ENCODE measurements around the gene KLHL14. TPM values are rescaled to one million over a fixed set of nuclear protein-coding genes. Genes with fewer than 3 reads are reported as not detected.
A peak's percentile ranks its signal among the peaks of the same experiment; 100 is the strongest.

Gene KLHL14
- total RNA-seq, 1 donor from 2014 or later = 0.98 TPM

DNA sequence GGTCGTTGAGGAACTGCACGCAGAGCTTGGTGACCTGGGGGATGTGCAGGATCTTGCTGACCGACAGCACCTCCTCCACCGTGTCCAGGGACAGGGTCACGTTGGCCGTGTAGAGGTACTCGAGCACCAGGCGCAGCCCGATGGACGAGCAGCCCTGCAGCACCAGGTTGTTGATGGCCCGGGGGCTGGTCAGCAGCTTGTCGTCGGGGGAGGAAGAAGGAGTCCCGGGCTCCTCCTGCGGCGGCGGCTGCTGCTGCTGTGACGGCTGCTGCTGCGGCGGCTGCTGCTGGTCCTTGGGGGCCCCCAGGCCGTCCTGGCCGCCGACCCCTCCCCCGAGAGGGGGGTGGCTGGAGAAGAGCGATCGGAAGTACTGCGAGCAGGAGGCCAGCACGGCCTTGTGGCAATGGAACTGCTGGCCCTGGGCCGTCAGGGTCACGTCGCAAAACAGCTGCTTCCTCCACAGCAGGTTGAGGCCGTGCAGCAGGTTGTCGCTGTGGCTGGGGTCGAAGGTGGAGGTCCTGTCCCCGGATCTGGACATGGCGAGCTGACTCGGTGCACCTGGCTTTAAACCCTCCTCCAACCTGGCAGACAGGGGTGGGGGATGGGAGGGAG is 2.7 kb downstream of the KLHL14 start:
- Histone ChIP-seq H3K27me3 (no peaks in the 10 kb centered on the region), H3K4me3 (peak overlapping the region; percentile 51 to 63), H3K9me3 (no peaks in the 10 kb centered on the region), H3K36me3 (no peaks in the 10 kb centered on the region), H3K27ac (no peak overlapping the region), H3K4me1 (peaks cover 22% of the 10 kb centered on the region)
- no peak for DNase-seq (ENCODE audit: extremely low spot score in 2 of 2)
- no peak for TF ChIP-seq POLR2A (IDR thresholded peaks at IDR 0.05)
- peak in 1 of 2 donors; percentile 27 for TF ChIP-seq POLR2AphosphoS5 (IDR thresholded peaks at IDR 0.05; ENCODE audit: insufficient read depth in 1 of 2, low read depth in 1 of 2)
- intact Hi-C loops (cut with DNase I) = no loop called here

DNA sequence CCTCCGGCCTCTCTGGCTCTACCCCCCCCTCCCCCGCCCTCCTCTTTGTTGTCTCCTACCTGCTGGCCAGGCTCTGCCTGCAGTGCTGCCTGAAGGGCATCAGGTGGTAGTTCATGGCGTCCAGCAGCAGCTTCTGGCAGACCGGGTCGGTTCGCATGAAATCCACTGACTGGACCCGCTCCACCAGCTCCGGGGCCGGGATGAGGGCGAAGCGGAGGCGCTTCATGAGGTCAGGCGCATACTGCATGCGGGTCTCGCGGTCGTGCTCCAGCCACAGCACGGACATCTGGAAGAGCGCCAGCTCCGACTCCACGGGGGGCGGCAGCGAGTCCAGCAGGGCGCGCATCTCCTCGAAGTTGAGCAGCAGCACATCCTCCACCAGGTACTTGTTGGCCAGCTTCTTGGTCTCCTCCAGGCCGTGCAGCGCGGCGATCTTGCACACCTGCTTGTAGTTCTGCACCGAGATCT is 3.2 kb downstream of the KLHL14 start:
- Histone ChIP-seq H3K4me1 (peaks cover 22% of the 10 kb centered on the region), H3K36me3 (no peaks in the 10 kb centered on the region), H3K9me3 (no peaks in the 10 kb centered on the region), H3K4me3 (peak overlapping the region; percentile 51 to 63), H3K27ac (no peak overlapping the region), H3K27me3 (no peaks in the 10 kb centered on the region)
- intact Hi-C loops (cut with DNase I) = no loop called here
- TF ChIP-seq CTCF (IDR thresholded peaks at IDR 0.05) (no peak), POLR2A (IDR thresholded peaks at IDR 0.05) (no peak)
- DNase-seq (ENCODE audit: extremely low spot score in 2 of 2) = no peak

DNA sequence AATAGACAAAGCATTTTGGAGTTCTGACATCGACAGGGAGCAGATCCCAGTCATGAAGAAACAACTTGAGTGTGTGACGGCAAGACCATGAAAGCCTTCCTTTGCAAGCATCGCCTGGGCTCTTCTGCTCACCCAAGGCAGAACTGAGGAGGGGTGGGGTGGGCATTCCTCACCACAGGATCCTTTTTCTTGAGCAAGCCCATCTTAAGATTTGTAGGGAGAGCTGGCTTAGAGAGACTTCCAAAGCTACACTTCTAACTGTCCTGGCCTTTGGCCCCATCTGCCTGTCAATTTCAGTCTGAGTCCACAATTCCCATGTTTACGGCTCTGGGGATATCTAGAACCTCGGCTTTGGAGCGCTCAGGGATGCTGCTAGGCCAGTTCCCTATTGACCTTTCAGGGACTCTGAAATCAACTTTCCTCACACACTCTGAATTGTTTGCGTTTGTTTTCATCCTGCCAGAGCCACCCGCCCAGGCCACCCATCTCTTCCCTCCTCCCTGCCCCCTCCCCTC is 3.7 kb downstream of the KLHL14 start:
- Histone ChIP-seq H3K4me3 (peak overlapping the region in 1 of 2 donors; percentile 51), H3K27me3 (no peaks in the 10 kb centered on the region), H3K36me3 (no peaks in the 10 kb centered on the region), H3K9me3 (no peaks in the 10 kb centered on the region), H3K27ac (no peak overlapping the region), H3K4me1 (peaks cover 22% of the 10 kb centered on the region)
- no peak for TF ChIP-seq POLR2AphosphoS5 (IDR thresholded peaks at IDR 0.05; ENCODE audit: insufficient read depth in 1 of 2, low read depth in 1 of 2)
- TF ChIP-seq CTCF (IDR thresholded peaks at IDR 0.05) = no peak
- TF ChIP-seq POLR2A (IDR thresholded peaks at IDR 0.05) = no peak
- intact Hi-C loops (cut with DNase I) = no loop called here
- no peak for DNase-seq (ENCODE audit: extremely low spot score in 2 of 2)

DNA sequence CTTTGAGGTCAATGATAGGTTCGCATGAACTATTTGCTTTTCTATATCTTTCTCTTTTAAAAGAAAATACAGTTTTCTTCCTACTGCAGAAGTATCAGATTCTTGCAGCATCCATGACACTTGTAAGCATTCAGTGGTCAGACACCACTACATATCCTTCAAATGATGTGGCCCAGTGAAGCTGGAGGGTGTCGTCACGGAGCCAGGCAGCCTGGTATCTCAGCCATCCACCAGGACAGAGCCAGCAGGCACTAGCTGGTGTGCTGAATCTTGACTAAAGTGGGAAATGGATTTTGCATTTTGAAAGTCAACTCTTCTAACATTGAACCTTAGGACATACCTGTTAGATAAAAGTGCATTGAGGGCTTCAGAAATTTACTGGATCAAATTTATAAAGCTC is 5.4 kb downstream of the KLHL14 start:
- Histone ChIP-seq H3K4me3 (no peak overlapping the region), H3K27me3 (no peaks in the 10 kb centered on the region), H3K9me3 (no peaks in the 10 kb centered on the region), H3K27ac (no peak overlapping the region), H3K4me1 (peaks cover 22% of the 10 kb centered on the region), H3K36me3 (no peaks in the 10 kb centered on the region)
- TF ChIP-seq POLR2AphosphoS5 (IDR thresholded peaks at IDR 0.05; ENCODE audit: insufficient read depth in 1 of 2, low read depth in 1 of 2) (no peak), POLR2A (IDR thresholded peaks at IDR 0.05) (no peak), CTCF (IDR thresholded peaks at IDR 0.05) (no peak)
- intact Hi-C loops (cut with DNase I) = no loop called here
- no peak for DNase-seq (ENCODE audit: extremely low spot score in 2 of 2)

GRCh38 chr18:32764611-32765244 is 8.1 kb downstream of the KLHL14 start:
- Histone ChIP-seq H3K4me3 (no peak overlapping the region), H3K9me3 (no peaks in the 10 kb centered on the region), H3K36me3 (no peaks in the 10 kb centered on the region), H3K27me3 (no peaks in the 10 kb centered on the region), H3K27ac (no peak overlapping the region), H3K4me1 (peaks cover 3% of the 10 kb centered on the region)
- TF ChIP-seq CTCF (IDR thresholded peaks at IDR 0.05) = no peak
- TF ChIP-seq POLR2AphosphoS5 (IDR thresholded peaks at IDR 0.05; ENCODE audit: insufficient read depth in 1 of 2, low read depth in 1 of 2) = no peak
- no peak for TF ChIP-seq POLR2A (IDR thresholded peaks at IDR 0.05)
- intact Hi-C loops (cut with DNase I) = no loop called here
- no peak for DNase-seq (ENCODE audit: extremely low spot score in 2 of 2)
